Neural cell (in vitro differentiated cells): ENCODE results near the gene ZC3H15. TPM values are rescaled to one million over a fixed set of nuclear protein-coding genes. Genes with fewer than 3 reads are reported as not detected.

Experiments
- EP300 ChIP-seq: fragments of 450-650 bp; conservative IDR thresholded peaks from 2 replicates; pipeline ENCODE4 v1.6.1; 2014; ENCODE audit warnings: antibody characterized with exemption, mild to moderate bottlenecking, moderate library complexity; ENCODE audit not compliant: poor library complexity, severe bottlenecking
- polyA plus RNA-seq: library from polyadenylated mRNA; depleted of rRNA; stranded (reverse); fragments of >200 nt; gene quantifications from 2 replicates; pipeline ENCODE4 v1.2.3, GENCODE V29; 2014
- TF ChIP-seq, protein P1 (sequence below): IDR thresholded peaks from 2 replicates; pipeline ENCODE4 v1.6.1; 2012; ENCODE audit warnings: borderline replicate concordance

The ZC3H15 gene
- polyA plus RNA-seq, 1 donor from 2014 or later: 149 TPM

DNA sequence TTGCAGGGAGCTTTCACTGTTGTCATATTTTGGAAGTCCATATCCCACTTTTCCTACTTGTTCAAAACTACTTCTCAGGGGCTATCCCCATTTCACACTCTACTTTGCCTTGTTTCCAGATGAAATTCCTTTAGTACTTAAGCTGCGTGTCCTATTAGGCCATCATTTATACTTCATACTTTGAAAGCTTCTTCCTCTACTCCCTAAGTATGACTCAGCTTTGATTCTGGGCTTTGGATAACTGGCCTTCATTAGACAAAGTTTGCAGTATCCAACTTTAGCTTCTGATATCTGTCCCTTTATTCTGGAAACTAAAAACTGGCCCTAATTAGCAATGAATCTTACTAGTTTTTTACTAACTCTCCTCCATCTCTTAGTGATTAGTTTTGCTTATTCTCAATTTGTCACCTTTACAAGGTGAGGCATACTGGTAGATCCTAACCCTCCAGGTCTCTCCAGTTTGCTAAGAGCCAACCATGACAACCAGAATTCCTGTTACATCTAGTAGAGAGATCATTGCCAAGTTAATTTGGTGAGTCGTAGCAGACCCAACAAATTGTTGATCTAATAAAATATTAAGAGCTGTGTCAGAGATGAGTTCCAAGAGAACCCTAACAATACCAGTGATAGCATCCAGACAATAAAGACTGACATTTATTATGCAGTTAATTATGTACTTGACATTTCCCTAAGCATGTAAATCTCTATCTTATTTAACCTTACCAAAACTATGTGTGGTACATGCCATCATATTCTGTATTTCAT is 72.6 kb downstream of the ZC3H15 start (continued):
- TF ChIP-seq, protein P1, sequence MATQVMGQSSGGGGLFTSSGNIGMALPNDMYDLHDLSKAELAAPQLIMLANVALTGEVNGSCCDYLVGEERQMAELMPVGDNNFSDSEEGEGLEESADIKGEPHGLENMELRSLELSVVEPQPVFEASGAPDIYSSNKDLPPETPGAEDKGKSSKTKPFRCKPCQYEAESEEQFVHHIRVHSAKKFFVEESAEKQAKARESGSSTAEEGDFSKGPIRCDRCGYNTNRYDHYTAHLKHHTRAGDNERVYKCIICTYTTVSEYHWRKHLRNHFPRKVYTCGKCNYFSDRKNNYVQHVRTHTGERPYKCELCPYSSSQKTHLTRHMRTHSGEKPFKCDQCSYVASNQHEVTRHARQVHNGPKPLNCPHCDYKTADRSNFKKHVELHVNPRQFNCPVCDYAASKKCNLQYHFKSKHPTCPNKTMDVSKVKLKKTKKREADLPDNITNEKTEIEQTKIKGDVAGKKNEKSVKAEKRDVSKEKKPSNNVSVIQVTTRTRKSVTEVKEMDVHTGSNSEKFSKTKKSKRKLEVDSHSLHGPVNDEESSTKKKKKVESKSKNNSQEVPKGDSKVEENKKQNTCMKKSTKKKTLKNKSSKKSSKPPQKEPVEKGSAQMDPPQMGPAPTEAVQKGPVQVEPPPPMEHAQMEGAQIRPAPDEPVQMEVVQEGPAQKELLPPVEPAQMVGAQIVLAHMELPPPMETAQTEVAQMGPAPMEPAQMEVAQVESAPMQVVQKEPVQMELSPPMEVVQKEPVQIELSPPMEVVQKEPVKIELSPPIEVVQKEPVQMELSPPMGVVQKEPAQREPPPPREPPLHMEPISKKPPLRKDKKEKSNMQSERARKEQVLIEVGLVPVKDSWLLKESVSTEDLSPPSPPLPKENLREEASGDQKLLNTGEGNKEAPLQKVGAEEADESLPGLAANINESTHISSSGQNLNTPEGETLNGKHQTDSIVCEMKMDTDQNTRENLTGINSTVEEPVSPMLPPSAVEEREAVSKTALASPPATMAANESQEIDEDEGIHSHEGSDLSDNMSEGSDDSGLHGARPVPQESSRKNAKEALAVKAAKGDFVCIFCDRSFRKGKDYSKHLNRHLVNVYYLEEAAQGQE: no peak
- TF ChIP-seq EP300: no peak

Other genes starting within 250 kb of the ZC3H15 start
- gene ITGAV, start 103.8 kb downstream of the ZC3H15 start, polyA plus RNA-seq: 5.6 and 6.6 TPM in 2 replicates
- 28.3 and 31.9 TPM in 2 replicates for gene FAM171B, start 207.8 kb downstream of the ZC3H15 start, polyA plus RNA-seq